Hair follicular keratinocyte (primary cell): ENCODE measurements around the gene ARFIP1. TPM values are rescaled to one million over a fixed set of nuclear protein-coding genes. Genes with fewer than 3 reads are reported as not detected.

Source experiments
- total RNA-seq: library from RNA; depleted of rRNA; stranded (reverse); fragments of >200 nt; gene quantifications from 2 replicates; pipeline ENCODE4 v1.2.3, GENCODE V29; 2015

Gene ARFIP1, protein sequence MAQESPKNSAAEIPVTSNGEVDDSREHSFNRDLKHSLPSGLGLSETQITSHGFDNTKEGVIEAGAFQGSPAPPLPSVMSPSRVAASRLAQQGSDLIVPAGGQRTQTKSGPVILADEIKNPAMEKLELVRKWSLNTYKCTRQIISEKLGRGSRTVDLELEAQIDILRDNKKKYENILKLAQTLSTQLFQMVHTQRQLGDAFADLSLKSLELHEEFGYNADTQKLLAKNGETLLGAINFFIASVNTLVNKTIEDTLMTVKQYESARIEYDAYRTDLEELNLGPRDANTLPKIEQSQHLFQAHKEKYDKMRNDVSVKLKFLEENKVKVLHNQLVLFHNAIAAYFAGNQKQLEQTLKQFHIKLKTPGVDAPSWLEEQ
- total RNA-seq: 23.1 and 32.2 TPM in 2 replicates

DNA sequence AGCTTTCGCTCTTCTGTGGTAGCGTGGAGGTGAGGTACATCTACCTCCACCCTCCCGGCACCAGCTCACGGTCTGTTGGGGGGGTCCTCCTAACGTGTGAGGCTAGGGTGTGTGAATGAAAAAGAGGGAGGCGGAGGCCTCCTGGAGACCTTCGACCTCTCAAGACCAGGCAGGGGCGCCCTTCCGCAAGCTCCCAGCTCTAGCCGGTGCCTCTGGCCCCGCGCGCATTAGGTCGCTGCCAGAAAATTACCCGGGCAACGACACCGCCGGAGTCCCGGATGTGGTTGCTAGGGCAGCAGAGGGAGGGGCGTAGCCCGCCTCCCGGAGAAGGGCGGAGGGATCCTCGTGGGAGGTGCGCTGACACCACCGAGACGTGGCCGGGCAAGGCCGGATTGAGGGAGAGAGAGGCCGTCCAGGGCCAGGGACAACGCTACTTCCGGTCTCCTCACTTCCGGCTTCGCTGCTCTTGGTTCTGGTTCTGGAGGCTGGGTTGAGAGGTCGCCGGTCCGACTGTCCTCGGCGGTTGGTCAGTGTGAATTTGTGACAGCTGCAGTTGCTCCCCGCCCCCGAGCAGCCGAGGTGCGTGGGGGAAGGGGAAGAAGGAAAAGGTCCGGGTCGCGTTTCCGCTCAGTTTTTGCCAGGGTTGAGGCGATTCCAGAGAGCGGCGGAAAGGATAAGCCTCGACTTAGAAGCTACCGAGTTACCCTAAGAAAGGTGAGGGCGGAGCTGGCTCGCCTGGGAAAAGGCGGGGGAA is at the start of gene ARFIP1, which contains the start of gene TIGD4:
ARFIP1 (plus strand) TSS at position 442 of the 754 bp plus-strand sequence. CDS start 49,680 bp downstream, outside the sequence.
TIGD4 (minus strand) TSS at position 218 of the 754 bp plus-strand sequence. CDS start 8,726 bp downstream, outside the sequence.

DNA sequence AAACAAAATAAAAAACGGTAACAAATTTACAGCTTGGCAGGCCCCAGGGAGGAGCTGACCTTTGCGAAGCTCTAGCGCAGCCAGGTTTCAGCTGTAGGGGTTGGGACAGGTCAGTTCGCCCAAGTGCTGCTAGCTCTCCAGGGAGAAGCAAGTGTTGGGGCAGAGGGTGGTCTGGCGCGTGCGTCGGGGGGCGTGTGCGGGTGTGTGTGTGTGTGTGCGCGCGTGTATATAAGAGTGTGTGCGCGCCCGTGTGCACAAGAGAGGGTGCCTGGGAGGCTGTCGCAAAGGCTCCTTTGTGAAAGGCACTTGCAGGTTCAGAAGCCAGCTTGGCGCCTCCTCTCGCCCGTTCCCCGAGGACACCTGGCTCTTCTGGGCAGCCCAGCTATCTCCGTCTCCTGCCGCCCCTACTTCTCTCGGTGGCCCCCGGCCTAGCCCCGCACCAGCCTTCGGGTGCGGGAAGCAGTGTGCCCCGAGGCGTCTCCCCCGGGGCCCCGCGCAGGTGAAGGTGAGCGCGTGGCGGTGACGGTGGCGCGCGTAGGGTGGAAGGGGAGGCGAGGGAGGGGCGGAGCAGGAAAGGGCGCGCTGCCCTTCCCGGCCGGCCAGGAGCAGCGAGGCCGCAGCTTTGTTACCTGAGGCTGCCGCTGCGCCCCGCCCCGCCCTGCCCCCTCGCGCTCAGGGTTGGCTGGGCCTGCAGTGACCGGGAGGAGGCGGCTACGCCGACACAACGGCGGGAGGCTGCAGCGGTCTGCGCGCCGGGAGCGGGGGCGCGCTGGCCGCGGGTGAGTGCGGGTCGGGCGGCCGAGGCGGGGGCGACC is 156.1 kb downstream of the ARFIP1 start, which contains the start of gene FHDC1:
FHDC1 (plus strand) TSS at position 693 of the 815 bp plus-strand sequence. CDS start 6,735 bp downstream, outside the sequence.

Other genes with a start within 250 kb of the ARFIP1 start
- gene FBXW7, start 243.9 kb upstream of the ARFIP1 start, total RNA-seq: 18.7 and 35.5 TPM in 2 replicates
- gene TMEM154, start 100.0 kb upstream of the ARFIP1 start, total RNA-seq: 30.5 and 66.2 TPM in 2 replicates
- 0.11 TPM in 1 of 2 replicates, not detected in the other for gene TIGD4, start 224 bp upstream of the ARFIP1 start, total RNA-seq
- gene FHDC1, start 156.4 kb downstream of the ARFIP1 start, total RNA-seq: 2.3 and 6.6 TPM in 2 replicates